DMS 273 (cell line): ENCODE data around the gene ACE.
A peak's percentile ranks its signal among the peaks of the same experiment; 100 is the strongest.

Source experiments
- DNase-seq: peaks from one replicate; lab custom pipeline; 2025; ENCODE audit not compliant: unreplicated experiment; lab: John Stamatoyannopoulos, UW

Gene ACE

GRCh38 chr17:63514974-63515373 is 38.1 kb downstream of the ACE start:
- no peak for DNase-seq

GRCh38 chr17:63515426-63515825 is 38.6 kb downstream of the ACE start:
- no peak for DNase-seq

GRCh38 chr17:63516910-63517824 is 40.3 kb downstream of the ACE start:
- DNase-seq, result no peak

GRCh38 chr17:63517825-63518534 is 41.1 kb downstream of the ACE start:
- no peak for DNase-seq

- DNase-seq, result no peak
Measured at GRCh38 chr17:63519116-63519881, 42.4 kb downstream of the ACE start.

- DNase-seq, result peak; percentile 18
Measured at GRCh38 chr17:63519972-63520882, 43.4 kb downstream of the ACE start.

GRCh38 chr17:63523253-63523855 is 46.5 kb downstream of the ACE start, which contains the start of gene KCNH6:
TSS of gene KCNH6 (plus strand) at chr17:63523358. CDS start at chr17:63523414, 56 bp downstream.
- peak; percentile 41 for DNase-seq

- no peak for DNase-seq
Measured at GRCh38 chr17:63524051-63524450, 47.2 kb downstream of the ACE start.

- DNase-seq, result no peak
Measured at GRCh38 chr17:63525190-63525946, 48.5 kb downstream of the ACE start.

- no peak for DNase-seq
Measured at GRCh38 chr17:63526861-63527260, 50.0 kb downstream of the ACE start.

- DNase-seq, result peak; percentile 24
Measured at GRCh38 chr17:63528183-63528582, 51.3 kb downstream of the ACE start.

- peak; percentile 71 for DNase-seq
Measured at GRCh38 chr17:63529711-63530556, 53.1 kb downstream of the ACE start.

GRCh38 chr17:63530557-63531021 is 53.7 kb downstream of the ACE start:
- DNase-seq, result no peak

- DNase-seq, result no peak
Measured at GRCh38 chr17:63531022-63531965, 54.4 kb downstream of the ACE start.

- DNase-seq, result peak; percentile 42
Measured at GRCh38 chr17:63533433-63534077, 56.7 kb downstream of the ACE start.

GRCh38 chr17:63534078-63534570 is 57.3 kb downstream of the ACE start:
- DNase-seq, result no peak
